ENCODE data around the gene DNMT3L.
"Not testable (repeated sequence)": the region's sequence is repeated elsewhere in the genome, so short reads cannot be mapped to it uniquely, and the experiment has no call there.

DNA sequence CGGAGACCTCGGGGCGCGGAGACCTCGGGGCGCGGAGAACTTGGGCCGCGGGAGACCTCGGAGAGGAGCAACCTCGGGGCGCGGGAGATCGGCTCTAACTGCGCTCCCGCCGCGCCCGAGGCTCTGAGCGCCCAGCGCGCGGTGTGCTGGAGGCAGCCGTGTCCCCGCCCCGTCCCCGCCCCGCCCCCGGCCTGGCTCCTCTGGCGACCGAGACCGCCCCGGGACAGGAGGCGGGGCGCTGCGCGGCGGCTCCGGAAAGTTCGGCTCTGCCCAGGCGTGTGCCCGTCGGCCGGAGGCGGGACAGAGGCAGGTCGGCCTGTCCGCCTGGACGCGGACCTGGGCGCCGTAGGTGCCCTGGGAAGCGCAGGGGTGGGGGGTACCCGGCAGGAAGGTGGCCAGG is 20.9 kb downstream of the DNMT3L start, which contains the start of gene ICOSLG:
- TF ChIP-seq, protein P1, sequence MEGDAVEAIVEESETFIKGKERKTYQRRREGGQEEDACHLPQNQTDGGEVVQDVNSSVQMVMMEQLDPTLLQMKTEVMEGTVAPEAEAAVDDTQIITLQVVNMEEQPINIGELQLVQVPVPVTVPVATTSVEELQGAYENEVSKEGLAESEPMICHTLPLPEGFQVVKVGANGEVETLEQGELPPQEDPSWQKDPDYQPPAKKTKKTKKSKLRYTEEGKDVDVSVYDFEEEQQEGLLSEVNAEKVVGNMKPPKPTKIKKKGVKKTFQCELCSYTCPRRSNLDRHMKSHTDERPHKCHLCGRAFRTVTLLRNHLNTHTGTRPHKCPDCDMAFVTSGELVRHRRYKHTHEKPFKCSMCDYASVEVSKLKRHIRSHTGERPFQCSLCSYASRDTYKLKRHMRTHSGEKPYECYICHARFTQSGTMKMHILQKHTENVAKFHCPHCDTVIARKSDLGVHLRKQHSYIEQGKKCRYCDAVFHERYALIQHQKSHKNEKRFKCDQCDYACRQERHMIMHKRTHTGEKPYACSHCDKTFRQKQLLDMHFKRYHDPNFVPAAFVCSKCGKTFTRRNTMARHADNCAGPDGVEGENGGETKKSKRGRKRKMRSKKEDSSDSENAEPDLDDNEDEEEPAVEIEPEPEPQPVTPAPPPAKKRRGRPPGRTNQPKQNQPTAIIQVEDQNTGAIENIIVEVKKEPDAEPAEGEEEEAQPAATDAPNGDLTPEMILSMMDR (IDR thresholded peaks at IDR 0.05; ENCODE audit: low read depth, low read length) = not testable (repeated sequence)
- TF ChIP-seq, protein P2, sequence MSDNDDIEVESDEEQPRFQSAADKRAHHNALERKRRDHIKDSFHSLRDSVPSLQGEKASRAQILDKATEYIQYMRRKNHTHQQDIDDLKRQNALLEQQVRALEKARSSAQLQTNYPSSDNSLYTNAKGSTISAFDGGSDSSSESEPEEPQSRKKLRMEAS (IDR thresholded peaks at IDR 0.05; ENCODE audit: low read depth, low read length) = not testable (repeated sequence)
- TF ChIP-seq POLR2A (IDR thresholded peaks at IDR 0.05; ENCODE audit: extremely low read depth, insufficient read length) = not testable (repeated sequence)
